Embryonic facial prominence (tissue), 1 donor: ENCODE data around the gene GATA5.
"Not testable (repeated sequence)": the region's sequence is repeated elsewhere in the genome, so short reads cannot be mapped to it uniquely, and the experiment has no call there.

Source experiments
- DNase-seq: peaks from one replicate; pipeline ENCODE4 v3.0.0-alpha.2; 2016; ENCODE audit errors: extremely low spot score

The GATA5 gene

DNA sequence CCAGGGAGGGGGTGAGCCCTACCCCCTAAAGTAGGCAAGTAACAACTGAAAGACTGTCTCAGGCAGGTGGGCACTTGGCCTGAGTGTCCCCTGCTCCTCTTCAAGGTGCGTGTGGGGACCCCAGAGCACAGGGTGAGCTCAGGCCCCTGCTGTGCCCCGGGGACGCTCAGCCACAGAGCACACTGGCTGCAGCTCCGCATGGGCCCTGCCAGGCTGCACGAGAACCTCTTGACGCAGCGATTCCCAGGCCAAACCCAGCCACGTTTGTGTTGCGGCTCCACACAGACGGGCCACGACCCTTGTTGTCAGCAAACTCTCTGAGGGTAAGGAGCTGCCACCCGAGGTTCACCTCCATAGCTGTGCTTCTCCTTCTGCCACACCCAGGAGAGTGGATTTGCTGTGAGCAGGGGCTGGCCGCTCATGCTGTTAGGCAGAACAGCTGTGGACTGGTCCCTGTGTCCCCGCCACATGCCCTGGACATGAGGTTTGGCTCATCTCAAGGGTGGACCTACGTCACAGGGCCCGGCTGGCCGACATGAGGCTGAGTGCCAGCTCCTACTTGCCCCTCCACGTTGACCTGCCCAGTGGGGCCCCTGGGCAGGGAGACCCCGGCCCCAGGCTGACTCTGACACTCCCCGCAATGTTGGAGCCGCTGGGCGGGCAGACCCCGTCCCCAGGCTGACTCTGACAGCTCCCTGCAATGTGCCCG is 29.7 kb upstream of the GATA5 start:
- no peak for DNase-seq

DNA sequence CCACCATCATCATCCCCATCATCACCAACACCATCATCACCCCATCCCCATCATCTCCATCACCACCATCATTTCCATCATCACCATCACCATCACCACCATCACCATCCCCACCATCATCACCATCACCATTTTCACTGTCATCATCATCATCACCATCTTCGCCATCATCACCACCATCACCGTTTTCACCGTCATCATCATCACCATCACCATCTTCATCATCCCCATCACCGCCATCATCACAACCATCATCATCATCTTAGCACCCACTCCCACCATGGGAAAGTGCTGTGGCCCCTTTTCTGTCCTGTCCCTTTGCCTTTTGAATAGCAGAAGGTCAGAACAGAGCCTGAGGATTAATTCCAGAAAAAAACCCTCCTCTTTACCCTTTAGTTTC is 28.5 kb upstream of the GATA5 start:
- no peak for DNase-seq

DNA sequence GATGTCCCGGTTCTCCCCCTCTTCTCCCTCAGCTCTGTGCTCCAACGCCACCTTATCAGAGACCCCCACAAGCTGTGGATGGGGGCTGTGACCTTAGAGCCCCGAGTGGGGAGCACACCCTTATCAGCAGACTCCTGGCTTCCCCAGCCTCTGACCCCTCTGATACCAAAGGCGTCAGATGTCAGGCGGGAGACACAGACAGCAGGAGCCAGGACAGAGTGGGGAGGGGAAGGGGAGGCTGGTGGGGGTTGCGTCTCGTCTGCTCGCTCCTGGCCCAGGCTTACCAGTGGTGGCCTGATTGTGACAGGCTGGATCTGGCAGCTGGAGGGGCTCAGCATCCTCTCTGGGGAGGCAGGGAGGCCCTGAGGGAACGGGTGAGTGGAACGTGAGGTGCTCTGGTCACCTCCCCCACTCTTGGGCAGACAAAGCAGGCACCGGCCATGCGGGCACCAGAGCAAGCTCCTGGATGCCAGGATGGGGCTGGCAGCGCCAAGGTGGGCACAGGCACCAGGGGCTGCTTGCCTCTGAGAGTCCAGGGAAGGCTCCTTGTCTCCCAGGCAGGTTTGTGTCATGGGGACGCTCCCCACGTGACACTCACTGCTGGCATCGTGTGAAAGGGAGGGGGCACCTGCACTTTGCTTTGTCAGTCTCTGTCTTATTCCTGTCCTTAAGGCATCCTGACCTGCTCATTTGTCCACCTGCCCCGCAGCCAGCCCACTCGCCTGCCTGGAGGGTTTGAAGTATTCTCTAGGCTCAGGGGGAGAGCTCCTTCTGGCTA is 27.8 kb upstream of the GATA5 start:
- DNase-seq: no peak

DNA sequence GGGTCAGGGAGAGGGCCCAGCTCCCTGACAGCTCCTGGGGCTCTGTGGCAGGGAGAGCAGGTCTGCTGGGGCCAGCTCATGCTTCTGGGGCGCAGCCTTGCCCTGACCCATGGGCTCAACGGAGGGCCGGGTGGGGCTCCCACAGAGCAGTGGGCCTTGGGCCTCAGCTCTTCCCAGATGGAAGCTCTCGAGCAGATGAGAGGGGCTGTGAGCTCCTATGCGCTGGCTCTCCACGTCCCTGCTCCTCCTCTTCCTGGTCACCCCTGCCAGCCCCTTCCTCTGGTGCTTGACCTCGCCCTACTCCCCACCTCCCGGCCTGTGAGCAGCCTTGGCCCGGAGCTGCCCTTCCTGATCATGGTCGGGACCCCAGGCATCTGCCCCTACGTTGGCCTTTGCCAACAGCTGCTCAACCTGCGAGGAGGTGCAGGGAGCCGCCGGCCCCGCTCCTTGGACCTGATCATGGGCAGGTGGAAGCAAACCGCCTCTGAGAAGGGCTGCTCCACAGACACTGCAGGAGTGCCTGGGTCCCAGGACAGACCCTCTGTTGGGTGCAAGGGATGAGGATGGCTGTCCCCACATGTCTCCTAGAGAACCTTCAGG is 26.8 kb upstream of the GATA5 start:
- no peak for DNase-seq

DNA sequence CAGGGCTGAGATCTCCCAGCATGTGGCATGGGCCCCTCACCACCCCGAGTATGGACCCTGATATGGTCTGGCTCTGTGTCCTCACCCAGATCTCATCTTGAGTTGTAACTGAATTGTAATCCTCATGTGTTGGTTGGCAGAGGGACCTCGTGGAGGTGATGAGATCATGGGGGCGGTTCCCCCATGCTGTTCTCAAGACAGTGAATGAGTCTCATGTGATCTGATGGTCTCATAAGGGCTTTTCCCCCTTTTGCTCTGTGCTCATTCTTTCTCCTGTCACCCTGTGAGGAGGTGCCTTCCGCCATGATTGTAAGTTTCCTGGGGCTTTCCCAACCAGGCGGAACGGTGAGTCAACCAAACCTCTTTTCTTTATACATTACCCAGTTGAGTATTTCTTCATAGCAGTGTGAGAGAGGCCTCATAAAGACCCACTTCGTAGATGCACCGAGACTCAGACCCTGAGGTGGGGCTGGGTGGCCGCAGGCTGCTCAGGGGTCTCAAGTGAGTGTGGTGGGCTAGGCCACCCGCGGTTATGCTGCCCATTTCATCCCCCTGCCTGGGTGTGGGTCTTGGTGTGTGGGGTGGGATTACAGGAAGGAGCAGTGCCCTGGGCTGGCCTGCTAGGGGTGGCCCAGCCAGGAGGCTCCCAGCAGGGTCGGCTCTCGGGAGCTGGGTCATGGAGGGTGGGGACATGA is 26.2 kb upstream of the GATA5 start:
- DNase-seq: no peak

DNA sequence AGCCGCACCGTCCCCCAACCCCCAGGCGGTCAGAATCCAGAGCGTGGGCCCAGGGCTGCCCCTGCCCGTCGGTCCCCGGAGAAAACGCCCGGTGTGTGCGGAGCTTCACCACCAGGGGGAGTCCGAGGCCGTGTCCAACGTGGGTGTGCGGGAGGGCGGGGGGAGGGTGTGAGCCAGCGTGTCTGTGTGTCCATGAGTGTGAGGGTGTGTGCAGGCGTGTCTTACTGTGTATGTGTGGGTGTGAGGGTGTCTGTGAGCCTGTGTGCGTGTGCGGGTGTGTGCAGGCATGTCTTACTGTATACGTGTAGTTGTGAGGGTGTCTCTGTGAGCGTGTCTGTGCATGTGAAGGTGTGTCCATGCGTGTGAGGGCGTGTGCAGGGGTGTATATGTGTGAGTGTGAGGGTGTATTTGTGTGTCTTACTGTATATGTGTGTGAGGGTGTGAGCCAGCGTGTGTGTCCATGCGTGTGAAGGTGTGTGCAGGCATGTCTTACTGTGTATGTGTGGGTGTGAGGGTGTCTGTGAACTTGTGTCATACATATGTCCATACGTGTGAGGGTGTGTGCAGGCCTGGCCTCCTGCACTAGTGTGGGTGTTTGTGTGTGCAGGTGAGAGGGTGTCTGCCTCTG is 24.6 kb upstream of the GATA5 start:
- no peak for DNase-seq

DNA sequence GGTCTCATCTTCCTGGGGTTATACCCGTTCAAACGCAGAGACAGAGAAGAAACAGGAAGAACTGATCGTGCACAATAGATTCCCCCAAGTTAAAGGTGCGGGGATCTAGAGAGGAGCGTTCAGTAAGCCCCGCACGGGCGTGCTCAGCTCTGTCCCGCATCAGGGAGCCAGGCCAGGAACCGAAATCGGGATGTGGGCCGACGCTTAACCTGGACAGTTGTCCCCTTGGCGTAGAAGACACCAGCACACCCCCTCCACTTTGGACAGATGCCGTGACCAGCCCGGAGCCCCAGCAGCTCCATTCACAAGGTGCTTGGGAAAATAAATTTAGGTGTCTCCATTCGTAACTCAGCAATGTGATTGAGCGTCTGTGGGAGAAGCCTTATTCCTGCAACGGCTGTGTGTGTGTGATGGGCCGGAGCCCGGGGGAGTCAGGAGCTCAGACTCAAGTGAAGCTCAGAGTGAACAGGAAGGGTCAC is 24.0 kb upstream of the GATA5 start:
- no peak for DNase-seq

DNA sequence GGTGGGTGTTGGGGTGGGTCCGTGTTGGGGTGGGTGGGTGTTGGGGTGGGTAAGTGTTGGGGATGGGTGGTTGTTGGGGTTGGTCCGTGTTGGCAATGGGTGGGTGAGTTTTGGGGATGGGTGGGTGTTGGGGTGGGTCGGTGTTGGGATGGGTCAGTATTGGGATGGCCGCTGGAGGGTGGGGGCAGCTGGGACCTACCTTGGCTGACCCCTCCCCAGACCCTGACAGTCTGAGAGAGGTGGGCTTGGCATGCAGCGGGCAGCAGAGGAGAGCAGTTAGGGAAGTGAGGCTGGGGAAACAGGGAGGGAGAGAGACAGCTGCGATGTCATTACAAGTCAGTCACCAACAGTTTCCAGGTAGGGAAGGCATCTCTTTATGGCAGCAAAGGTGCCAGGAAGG is 23.1 kb upstream of the GATA5 start:
- no peak for DNase-seq

DNA sequence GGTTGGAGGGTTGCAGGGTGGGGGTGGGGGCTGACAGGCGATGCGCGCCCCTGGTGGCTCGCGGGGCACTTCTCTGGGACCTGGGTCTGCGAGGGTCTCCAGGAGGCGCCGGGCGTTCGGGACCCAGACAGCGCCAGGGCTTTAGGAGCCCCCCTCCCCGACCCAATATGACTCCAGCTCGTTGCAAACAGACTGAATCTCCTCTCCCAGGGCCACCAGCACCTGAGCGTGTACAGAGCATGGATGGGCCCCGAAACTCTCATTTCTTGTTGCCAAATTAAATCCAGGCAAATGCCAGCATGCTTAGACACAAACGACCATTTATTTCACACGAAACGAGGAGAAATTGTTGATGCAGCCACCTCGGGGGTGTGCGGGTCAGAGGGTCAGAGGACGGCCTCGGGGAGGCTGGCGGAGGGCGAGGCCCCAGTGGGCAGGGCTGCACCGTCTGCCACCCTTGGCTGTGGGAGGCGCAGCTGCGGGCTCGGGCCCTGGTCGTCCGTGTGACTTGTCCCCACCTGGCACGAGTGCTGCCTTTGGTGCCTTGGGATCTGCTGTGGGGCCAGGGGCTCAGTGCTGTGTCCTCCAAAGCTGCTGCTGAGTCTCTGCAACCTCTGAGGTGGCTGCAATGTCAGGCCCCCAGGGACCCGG is 20.9 kb upstream of the GATA5 start:
- no peak for DNase-seq

DNA sequence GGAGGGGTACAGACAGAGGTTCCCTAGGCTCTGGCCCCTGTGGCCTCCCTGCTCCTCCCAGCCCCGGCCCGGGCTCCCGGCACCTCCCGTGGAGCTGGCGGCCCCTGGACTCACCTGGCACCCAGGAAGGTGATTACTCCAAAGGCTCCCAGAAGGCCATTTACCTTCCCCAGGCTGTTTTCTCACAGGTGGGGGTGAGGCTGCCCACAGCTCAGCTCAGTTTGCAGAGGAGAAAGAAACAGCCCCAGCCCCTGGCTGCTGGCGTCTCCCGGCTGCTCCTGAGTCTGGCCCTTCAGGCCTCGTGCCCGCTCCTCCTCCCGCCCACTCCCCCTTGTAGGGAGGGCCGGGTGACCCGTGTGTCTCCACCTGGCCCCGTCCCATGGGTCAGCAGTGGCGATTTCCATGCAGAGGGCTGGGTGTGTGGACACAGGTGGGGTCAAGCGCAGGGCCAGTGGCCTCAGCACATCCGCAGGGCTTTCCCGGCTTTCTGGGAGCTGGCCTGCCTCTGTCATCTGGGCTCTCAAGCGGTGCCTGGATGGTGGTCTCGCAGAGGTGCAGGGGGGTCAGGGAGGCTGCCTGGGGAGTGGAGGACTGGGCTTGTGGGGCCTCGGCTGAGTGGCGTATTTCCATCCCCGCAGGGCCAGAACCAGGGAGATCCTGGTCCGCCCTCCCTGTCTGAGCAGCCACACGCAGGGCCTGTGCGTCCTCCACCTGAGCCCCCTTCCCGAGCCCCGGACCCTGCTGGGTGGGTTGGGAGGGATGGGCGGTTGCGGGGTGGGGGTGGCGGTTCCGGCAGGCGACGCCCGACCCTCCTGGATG is 20.2 kb upstream of the GATA5 start:
- no peak for DNase-seq

DNA sequence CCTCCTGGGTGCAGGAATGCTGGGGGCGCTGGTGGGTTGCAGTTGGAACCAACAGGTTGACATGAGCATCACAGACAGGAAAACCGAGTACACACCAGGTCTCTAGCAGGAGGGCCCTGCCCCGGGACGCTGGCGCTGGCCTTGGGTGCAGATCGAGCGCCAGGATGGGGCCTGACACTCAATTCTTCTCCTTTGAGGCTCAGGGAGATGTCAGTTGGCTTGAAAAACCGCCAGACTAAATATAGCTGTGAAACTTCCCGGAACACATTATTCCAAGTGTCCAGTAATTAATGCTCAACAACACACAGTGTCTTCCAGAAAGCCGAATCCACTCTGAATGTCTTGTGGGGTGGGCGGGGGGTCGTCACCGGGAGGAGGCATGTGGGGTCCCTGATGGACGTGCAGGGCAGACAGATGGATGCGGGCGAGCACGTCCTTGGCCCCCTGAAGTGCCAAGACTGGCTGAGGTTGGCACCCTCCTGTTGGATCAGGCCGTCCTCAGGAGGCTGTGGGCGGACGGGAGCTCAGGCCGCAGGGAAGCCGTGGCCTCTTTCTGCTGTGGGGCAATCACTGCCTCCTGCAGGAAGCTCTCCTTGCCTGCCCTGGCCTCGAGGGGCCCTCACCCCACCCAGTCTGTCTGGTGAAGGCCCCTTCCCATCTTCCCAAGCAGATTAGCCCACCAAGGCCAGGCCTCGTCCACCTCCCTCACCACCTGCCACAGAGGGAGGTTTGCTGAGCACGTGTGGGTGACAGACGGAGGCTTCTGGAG is 19.4 kb upstream of the GATA5 start:
- no peak for DNase-seq

DNA sequence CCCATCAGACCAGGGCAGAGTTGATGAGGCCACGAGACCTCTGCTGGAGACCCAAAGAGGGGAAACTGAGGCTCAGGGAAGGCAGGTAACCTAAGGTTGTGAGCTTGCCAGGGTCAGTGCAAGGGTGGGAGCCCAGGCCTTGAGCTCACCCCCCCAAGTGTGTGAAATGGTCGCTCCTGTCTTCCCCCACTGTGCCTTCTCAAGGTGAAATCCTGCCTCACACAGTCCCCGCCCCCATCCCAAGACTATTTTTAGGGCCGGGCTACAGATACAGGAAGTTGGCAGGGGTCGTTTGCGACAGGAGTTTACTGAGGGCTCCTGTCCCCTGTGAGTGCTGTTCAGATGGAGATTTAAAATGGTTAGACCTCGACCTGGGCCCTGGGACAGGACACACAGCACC is 18.7 kb upstream of the GATA5 start:
- no peak for DNase-seq

DNA sequence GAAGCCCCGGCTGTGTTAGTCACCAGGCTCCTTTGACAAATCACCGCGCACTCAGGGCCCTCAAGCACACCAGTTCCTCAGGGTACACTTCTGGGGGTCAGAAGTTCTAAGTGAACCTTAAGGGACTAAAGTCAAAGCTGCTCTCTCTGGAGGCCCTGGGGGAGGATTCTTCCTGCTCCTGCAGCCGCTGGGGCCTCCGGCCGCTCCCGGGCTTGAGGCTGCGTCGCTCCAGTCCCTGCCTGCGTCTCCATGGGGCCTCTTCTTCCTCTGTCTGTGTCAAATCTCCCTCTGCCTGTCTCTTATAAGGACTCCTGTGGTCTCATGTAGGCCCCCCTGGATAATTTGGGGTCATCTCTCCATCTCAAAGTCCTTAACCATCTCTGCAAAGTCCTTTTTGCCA is 18.1 kb upstream of the GATA5 start:
- no peak for DNase-seq

DNA sequence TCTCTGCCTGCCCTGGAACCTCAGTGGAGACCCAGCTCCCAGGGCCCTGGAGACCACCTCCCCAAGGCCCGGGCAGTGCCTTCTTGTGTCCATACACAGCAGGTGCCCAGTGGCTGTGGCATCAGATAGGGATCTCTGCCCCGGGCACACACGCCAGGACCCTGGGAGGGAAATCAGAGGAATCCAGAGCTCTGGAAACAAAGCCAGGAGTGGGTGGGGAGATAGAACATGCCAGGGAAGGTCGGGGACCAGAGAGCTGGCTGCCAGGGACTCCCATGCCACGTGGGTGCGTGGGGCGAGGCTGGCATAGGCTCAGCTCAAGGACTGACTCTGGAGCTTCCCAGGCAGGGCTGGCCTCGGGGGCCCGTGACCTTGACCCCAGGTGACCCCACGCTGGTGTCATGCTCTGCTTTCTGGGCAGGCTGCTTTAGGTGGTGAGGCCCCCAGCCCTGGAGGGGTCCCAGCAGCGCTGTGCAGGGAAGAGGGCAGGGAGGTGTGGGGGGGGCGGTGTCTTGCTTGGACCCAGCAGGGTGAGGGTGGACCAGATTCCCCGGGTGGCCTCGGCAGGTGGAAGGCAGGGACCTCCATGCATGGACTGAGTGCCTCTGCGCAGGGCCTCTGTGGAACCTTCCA is 17.6 kb upstream of the GATA5 start:
- DNase-seq: no peak

DNA sequence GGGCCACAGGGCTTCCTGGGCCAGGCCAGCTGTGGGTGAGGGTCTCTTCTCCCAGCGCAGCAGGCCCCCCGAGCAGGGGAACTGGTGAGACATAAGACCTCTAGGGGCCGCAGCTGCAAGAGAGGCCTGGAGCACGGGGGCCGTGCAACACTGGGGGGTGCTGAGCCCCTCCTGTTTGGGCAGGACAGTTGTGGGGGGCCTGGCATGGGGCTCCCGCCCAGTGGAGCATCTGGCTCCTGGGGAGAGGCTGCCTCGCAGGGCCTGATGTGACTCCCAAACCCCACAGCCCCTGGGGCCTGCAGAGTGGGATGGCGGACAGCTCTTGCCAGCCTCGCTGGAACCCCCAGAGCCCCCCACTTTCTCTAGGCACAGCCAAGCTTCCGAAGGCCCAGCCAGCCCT is 16.9 kb upstream of the GATA5 start:
- DNase-seq: no peak

DNA sequence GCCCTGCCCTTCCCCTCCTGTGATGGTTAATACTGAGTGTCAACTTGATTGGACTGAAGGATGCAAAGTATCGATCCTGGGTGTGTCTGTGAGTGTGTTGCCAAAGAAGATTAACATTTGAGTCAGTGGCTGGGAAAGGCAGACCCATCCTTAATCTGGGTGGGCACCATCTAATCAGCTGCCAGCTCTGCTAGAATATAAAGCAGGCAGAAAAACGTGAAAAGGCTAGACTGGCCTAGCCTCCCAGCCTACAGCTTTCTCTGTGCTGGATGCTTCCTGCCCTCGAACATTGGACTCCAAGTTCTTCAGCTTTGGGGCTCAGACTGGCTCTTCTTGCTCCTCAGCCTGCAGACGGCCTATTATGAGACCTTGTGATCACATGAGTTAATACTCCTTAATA is 15.0 kb upstream of the GATA5 start:
- not testable (repeated sequence) for DNase-seq

DNA sequence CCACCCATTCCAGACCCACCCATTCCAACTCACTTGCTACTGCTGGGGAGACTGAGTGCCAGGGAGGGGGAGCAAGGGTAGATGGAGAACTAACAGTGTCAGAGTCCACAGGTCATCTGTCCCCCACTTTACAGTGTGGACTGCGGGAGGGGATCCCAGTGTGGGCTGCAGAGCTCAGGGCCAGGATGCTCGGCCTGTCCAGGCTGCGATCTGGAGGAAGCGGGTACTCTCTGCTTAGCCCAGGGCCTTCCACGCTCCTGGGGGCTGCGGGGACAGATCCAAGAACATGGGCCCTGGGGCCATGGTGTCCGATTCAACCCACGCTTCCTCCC is 14.1 kb upstream of the GATA5 start:
- DNase-seq: no peak

DNA sequence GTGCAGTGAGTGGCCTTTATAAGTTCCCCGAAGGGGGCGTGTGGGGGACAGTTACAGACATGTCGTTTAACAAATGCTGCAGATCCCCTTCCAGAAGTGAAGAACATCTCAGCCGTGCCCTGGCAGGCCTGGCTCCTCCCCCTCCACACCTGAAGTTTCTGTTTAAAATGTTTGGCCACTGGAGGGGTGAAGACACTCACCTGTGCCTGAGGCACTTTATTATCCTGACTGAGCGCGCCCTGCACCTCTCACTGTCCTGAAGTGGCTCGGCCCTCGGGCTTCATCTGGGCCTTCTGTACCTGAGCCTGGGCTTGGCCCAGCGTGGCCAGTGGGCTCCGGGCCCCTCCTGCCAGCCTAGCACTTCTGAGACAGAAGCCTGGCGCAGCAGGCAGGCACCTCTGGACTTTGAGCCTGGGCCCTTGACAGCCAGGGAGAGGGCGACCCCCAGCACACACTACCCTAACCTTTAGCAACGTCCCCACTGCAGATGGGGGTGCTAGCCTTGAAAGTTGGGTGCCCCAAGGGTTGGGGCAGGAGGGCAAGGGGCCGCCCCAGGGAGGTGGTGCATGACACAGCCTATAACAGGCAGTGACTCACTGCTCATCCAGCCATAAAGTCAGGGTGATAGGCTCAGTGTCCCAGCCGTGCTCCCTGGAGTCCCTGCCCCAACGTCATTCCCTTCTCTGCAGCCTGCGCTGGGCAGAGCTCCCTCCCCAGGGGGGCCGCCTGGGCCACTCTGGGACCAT is 13.6 kb upstream of the GATA5 start:
- DNase-seq: no peak

DNA sequence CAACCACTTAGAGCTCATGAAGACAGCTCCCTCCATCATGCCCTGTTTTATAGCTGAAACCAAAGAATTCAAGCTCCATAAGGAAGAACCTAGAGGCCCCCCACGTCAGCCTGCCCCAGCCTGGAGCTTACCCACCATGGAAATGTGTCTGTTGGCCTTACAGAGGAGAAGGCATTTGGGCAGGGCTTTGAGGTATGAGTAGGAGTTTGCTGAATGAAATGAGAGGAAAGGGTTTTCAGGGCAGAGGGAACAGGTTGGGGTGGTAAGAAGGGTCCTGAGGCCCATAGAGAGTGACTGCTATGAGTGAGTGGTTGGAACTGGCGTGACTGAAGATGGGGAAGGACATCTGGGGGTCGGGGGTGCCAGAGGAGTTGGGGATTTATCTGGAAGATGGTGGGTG is 12.7 kb upstream of the GATA5 start:
- no peak for DNase-seq
